Measurements from ENCODE around the gene PAAF1. TPM values are rescaled to one million over a fixed set of nuclear protein-coding genes. Genes with fewer than 3 reads are reported as not detected.
"Not testable (repeated sequence)": the region's sequence is repeated elsewhere in the genome, so short reads cannot be mapped to it uniquely, and the experiment has no call there.

The PAAF1 gene
- polyA plus RNA-seq, 1 donor: 43.1 TPM

- no peak for DNase-seq (ENCODE audit: low read depth)
These were observed 7.1 kb downstream of the PAAF1 start for GRCh38 chr11:73883856-73884255.

- DNase-seq (ENCODE audit: low read depth): no peak
These were observed 11.4 kb downstream of the PAAF1 start for GRCh38 chr11:73888244-73888643.

DNA sequence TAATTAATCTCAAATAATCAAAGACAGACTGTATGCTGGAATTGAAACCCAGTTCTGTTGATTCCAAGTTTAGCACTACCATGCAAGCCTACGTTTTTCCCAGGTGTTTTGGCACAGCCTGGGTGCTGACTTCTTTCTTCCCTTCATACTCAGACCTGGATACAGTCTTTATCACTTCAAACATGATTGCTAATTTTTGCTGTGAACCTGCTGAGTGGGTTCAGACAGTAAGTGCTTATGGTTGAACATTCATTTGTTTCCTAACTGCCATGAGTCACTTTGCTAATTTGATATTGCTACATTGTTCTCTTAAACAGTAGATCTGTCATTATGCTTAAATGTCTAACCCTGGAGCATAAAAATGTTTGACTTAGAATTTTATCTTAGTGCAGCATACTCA lies 12.2 kb downstream of the PAAF1 start:
- no peak for DNase-seq (ENCODE audit: low read depth)

- DNase-seq (ENCODE audit: low read depth): no peak
These were observed 12.7 kb downstream of the PAAF1 start for GRCh38 chr11:73889536-73889935.

GRCh38 chr11:73893041-73893440 lies 16.2 kb downstream of the PAAF1 start:
- no peak for DNase-seq (ENCODE audit: low read depth)

DNA sequence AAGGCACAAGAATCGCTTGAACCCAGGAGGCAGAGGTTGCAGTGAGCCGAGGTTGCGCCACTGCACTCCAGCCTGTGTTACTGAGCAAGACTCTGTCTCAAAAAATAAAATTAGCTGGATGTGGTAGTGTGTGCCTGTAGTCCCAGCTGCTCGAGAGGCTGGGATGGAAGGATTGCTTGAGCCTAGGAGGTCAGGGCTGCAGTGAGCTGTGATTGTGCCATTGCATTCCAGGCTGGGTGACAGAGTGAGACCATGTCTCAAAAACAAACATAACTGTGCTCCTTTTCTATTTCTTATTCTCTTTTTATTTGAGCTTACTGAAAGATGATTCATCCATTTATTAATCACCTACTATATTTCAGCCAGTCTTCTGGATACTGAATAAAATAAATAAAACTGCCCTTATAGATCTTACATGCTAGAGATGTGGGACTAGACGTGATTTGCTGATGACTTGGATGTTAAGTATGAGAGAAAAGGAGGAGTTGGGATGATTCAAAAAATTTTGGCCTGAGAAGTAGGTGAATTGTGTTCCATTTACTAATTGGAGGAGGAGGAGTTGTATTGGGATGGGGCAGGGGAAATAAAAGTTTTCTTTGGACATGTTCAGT lies 18.0 kb downstream of the PAAF1 start:
- DNase-seq (ENCODE audit: low read depth): no peak

DNA sequence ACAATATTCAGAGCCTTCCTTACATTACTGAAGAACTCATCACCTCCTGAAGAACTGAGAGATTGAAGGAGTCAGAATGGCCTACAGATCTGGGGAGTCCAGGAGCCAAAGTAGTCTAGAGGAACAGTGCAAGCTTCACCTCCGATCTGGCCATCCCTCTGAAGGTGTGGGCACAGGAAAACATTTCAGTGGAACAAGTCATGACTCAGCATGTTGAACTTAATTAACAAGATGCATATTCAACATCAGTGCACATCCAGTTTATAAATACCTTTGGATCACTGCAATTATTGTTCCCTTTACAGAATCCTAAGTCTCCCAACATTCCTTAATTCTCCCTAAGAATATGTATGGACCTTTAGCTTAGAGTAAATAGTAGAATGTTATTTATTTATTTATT lies 25.5 kb downstream of the PAAF1 start:
- DNase-seq (ENCODE audit: low read depth): no peak

- DNase-seq (ENCODE audit: low read depth): no peak
These were observed 30.4 kb downstream of the PAAF1 start for GRCh38 chr11:73907191-73907590.

DNA sequence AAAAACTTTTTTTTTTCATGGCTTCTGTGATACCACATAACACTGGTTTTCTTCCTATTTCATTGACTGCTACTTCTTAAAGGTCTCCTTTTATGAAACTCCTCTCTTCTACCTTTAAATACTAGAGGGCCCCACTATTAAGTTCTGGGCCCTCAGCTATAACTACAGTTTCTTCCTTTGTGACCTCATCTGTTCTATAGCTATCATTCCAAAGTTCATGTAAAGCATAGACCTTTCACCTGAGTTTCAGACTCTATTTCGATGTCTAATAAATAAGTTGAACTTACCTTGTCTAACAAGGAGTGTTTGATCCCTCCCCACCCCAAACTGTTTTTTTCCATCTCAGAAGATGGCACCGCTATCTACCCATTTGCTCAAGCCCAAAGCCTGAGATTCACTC lies 35.2 kb downstream of the PAAF1 start:
- no peak for DNase-seq (ENCODE audit: low read depth)

DNA sequence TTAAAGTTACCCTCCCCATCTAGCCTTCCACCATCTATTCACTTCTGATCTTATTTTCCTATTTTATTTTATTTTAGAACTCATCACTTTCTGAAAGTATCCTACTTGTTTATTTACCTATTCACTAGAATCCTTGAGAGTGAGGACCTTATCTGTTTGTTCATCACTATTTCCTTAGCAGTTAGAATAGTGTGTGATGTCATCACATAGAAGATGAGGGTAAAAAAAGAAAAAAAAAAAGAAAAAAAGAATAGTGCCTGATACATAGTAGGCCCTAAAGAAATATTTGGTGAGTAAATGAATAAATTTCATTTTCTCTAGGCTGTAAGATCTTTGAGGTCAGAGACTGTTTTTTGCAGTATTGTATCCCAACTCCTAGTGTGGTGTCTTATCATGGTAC lies 36.7 kb downstream of the PAAF1 start:
- DNase-seq (ENCODE audit: low read depth): no peak

GRCh38 chr11:73914284-73914683 lies 37.5 kb downstream of the PAAF1 start:
- DNase-seq (ENCODE audit: low read depth): no peak

DNA sequence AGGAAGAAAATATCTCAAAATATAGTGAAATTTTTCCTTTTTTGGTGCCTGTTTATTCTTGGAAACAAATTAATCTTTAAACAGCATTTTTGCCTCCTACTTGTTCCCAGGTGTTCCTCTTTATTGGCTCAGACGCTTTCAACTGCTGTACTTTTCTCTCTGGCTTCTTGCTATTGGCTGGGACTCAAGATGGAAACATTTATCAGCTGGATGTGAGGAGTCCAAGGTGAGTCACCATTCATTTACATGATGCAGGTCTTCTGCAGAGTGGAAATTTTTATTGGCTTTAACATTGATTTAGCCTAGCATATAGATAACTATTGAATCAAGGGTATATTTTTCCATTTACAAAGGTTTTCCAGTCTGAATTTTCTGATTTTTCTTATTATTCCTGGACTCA lies 39.6 kb downstream of the PAAF1 start:
- no peak for DNase-seq (ENCODE audit: low read depth)

DNA sequence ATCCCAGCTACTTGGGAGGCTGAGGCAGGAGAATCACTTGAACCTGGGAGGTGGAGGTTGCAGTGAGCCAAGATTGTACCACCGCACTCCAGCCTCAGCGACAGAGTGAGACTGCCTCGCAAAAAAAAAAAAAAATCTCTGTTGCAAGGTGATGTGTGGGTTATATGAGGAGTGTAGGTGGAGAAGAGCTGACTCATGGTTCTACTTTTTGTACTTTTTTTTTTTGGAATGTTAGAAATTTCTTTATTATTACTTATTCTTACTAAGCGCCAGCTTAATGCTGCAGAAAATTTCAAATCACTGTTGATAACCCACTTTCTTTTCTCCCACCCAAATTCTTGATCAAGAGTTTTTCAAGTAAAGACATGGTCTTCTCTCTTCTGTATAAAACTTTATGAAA lies 44.4 kb downstream of the PAAF1 start:
- no peak for DNase-seq (ENCODE audit: low read depth)

DNA sequence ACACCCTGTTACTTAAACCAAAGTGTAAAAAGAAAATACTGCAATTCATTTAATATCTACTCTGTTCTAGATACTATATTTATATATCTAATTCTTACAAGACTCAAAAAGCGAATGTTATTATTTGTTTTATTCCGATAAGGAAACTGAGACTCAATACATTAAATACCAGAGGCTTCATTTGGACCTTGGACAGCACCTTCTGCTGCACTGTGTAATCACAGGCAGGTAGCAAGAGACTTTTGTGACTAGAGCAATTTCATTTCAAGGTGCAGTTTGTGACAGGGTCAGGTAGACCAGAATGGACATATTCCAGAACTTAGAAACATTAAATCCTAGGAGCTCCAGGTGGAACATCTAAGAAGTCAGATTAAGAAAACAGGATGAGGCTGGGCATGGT lies 52.6 kb downstream of the PAAF1 start:
- DNase-seq (ENCODE audit: low read depth): no peak

GRCh38 chr11:73931039-73931645 lies 54.3 kb downstream of the PAAF1 start:
- DNase-seq (ENCODE audit: low read depth): no peak

DNA sequence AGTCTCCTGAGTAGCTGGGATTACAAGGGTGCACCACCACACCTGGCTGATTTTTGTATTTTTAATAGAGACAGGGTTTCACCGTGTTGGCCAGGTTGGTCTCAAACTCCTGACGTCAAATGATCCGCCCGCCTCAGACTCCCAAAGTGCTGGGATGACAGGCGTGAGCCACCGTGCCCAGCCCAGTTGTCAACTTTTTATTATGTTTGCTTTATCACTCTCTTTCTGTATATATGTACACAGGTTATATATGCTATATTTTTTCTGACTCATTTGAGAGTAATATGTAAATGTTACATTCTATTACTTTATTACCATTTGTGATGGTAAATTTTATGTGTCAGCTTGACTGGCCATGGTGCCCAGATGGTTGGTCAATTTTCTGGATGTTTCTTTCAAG lies 55.2 kb downstream of the PAAF1 start:
- no peak for DNase-seq (ENCODE audit: low read depth)

GRCh38 chr11:73932781-73933180 lies 56.0 kb downstream of the PAAF1 start:
- DNase-seq (ENCODE audit: low read depth): no peak

GRCh38 chr11:73936047-73936446 lies 59.2 kb downstream of the PAAF1 start:
- not testable (repeated sequence) for DNase-seq (ENCODE audit: low read depth)

DNA sequence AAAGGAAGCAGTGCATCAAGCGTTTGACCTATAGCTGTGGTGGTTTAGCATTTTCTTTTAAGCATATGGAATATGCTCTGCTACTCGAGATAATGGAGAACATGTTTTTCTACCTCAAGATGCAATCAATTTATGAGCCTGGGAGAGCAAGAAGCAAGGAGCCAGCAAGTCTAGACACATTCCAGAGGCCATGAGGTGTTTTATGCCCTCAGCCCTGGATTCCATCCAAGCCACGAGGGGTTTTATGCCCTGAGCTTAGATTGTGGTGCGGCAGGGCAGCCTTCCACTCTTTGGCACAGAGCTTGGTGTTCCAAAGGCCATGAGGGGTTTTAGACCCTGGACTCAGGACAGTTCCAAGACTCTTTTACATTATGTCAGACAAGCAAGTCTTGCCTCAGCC lies 62.3 kb downstream of the PAAF1 start:
- no peak for DNase-seq (ENCODE audit: low read depth)

DNA sequence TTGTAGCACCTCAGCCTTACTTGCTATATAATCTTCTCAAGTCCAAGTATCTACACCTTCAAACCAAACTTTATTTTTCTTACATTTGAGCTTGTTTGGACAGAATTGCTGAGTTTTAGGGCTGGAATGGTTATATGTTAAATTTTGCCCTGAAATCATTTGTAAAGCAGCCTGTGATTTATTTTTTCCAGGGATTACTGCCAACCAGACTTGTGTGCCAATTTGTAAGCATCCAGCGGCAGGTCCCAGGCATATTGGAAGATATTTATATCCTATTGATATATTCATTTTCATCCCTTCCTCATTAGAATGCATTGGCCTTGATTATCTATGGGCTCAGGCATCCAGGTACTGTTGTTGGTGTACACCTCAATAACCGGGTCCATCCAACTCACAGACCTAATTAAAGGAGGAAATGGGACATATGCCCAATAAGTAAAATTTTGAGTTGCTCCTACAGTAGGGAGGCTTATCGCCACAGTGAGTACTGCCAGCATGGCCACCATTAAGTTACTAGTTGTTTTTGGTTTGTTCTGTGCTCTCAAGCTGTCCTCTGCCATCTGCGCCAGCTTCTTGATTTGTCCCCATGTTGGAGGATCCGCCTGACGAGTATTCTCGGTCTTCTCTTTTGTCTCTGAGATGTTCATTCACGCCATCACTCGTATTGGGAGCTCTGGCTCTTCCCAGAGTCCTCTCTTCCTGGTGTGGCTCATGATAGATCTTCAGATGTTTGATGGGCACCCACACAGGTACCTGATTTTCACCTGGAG lies 64.2 kb downstream of the PAAF1 start:
- no peak for DNase-seq (ENCODE audit: low read depth)

DNA sequence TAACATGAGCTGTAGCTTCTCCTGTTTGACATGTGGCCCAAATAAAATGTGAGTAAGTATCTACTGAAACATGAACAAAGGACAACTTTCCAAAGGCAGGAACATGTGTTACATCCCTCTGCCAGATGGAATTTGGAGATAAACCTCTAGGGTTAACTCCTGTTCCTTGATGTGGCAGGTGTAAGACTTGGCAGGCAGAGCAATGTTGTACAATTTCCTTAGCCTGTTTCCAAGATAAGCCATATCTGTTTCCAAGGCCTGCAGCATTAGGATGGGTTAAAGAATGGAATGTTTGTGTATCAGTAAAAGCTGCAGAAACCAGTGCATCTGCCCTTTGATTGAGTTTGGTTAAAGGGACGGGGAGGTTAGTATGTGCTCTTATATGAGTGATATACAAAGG lies 65.2 kb downstream of the PAAF1 start:
- DNase-seq (ENCODE audit: low read depth): no peak

DNA sequence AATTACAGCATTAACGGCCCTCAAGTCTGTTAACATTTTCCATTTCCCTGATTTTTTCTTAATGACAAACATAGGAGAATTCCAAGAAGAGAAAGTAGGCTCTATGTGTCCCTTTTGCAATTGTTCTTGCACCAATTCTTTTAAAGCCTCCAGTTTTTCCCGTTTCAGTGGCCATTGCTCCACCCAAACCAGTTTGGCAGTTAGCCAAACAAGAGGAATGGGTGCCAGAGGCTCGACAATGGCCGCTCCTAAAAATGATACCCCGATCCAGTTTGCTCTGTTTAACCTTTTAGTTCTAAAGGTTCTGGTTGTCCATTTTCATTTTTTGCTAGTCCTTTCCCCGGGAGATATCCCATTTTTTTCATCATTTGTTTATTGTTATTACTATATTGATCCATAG lies 67.3 kb downstream of the PAAF1 start:
- DNase-seq (ENCODE audit: low read depth): no peak

- no peak for DNase-seq (ENCODE audit: low read depth)
These were observed 68.1 kb downstream of the PAAF1 start for GRCh38 chr11:73944901-73945300.

All from forelimb muscle (tissue), 1 donor.